ENCODE measurements around the gene NOTCH2.

GRCh38 chr1:119958223-119958622 is 111.2 kb downstream of the NOTCH2 start:
- TF ChIP-seq POLR2A (IDR thresholded peaks at IDR 0.05) (no peak), POLR2AphosphoS5 (IDR thresholded peaks at IDR 0.05) (no peak)
- TF ChIP-seq, protein P1, sequence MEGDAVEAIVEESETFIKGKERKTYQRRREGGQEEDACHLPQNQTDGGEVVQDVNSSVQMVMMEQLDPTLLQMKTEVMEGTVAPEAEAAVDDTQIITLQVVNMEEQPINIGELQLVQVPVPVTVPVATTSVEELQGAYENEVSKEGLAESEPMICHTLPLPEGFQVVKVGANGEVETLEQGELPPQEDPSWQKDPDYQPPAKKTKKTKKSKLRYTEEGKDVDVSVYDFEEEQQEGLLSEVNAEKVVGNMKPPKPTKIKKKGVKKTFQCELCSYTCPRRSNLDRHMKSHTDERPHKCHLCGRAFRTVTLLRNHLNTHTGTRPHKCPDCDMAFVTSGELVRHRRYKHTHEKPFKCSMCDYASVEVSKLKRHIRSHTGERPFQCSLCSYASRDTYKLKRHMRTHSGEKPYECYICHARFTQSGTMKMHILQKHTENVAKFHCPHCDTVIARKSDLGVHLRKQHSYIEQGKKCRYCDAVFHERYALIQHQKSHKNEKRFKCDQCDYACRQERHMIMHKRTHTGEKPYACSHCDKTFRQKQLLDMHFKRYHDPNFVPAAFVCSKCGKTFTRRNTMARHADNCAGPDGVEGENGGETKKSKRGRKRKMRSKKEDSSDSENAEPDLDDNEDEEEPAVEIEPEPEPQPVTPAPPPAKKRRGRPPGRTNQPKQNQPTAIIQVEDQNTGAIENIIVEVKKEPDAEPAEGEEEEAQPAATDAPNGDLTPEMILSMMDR (IDR thresholded peaks at IDR 0.05), result no peak
